GM18499 (cell line): ENCODE results near the gene ZNF436.
"Not testable (repeated sequence)": the region's sequence is repeated elsewhere in the genome, so short reads cannot be mapped to it uniquely, and the experiment has no call there.

Experiments used
- ATAC-seq: cut with Tn5 transposase; IDR thresholded peaks from one replicate; pipeline ENCODE4 v1.9.1; 2021; ENCODE audit warnings: moderate number of reproducible peaks; ENCODE audit not compliant: insufficient read depth, unreplicated experiment

ZNF436 gene

GRCh38 chr1:23331713-23332112 lies 37.9 kb downstream of the ZNF436 start:
- ATAC-seq: no peak

DNA sequence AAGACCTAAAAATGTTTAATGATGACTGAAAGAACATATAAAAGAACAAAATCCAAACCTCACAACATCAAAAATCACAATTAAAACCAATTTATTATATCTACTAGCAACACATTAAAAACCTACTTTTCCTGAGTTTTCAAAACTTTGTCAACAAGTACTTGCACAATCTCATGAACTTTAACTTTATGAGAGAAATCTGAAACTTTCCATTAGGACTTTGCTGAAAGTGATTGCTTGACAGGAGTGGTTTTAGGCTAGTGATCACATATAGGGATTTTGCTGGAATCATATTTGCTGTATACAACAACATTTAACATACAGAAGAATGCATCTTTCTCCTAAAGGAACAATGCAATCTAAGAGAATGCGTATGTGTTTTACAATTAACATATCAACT lies 38.8 kb downstream of the ZNF436 start:
- ATAC-seq: no peak

GRCh38 chr1:23325393-23325792 lies 44.2 kb downstream of the ZNF436 start:
- no peak for ATAC-seq

- no peak for ATAC-seq
Observed at GRCh38 chr1:23322770-23323169, 46.9 kb downstream of the ZNF436 start.

GRCh38 chr1:23310280-23310679 lies 59.4 kb downstream of the ZNF436 start:
- not testable (repeated sequence) for ATAC-seq
